HG03135 (cell line): Measurements from ENCODE around the gene PPP2R5A.

Experiments used
- ATAC-seq: cut with Tn5 transposase; IDR thresholded peaks from one replicate; pipeline ENCODE4 v1.9.1; 2021; ENCODE audit warnings: mild to moderate bottlenecking, moderate library complexity; ENCODE audit not compliant: unreplicated experiment

PPP2R5A gene

GRCh38 chr1:212401838-212402582 lies 116.8 kb downstream of the PPP2R5A start:
- no peak for ATAC-seq

GRCh38 chr1:212402666-212403321 lies 117.6 kb downstream of the PPP2R5A start:
- no peak for ATAC-seq

- ATAC-seq, result no peak
Observed at GRCh38 chr1:212410231-212410820, 125.1 kb downstream of the PPP2R5A start.
